OCI-LY3 (cell line): ENCODE results near the gene CYP27A1.

Experiments
- H2AFZ ChIP-seq: fragments of 200-600, 300-600 bp; shearing (Covaris generic); 2 replicates; pipeline ENCODE4 v1.6.0; 2014; ENCODE audit warnings: antibody characterized with exemption, low read depth, low read length
- H3K27ac ChIP-seq: fragments of 200-600, 300-600 bp; sonication (generic); 2 replicates; pipeline ENCODE4 v1.5.1; 2014; ENCODE audit warnings: mild to moderate bottlenecking, low read length, moderate library complexity, mixed read lengths
- H3K27me3 ChIP-seq: fragments of 200-600, 300-600 bp; sonication (generic); 2 replicates; pipeline ENCODE4 v1.6.1; 2014; ENCODE audit warnings: low read depth, low read length, mixed read lengths
- H3K36me3 ChIP-seq: fragments of 200-600, 300-600 bp; sonication (generic); replicated peaks from 2 replicates; pipeline ENCODE3; 2014; ENCODE audit warnings: low read depth, low read length, mixed read lengths
- H3K4me1 ChIP-seq: fragments of 300-600, 200-600 bp; sonication (generic); 2 replicates; pipeline ENCODE4 v1.6.1; 2014; ENCODE audit warnings: low read length, mixed read lengths
- H3K4me2 ChIP-seq: fragments of 200-600, 300-600 bp; sonication (generic); 2 replicates; pipeline ENCODE4 v1.6.1; 2014; ENCODE audit warnings: low read length, mixed read lengths
- H3K4me3 ChIP-seq: fragments of 300-600, 200-600 bp; sonication (generic); 2 replicates; pipeline ENCODE4 v1.5.1; 2014; ENCODE audit warnings: antibody characterized with exemption, mild to moderate bottlenecking, low read length, moderate library complexity
- H3K79me2 ChIP-seq: fragments of 300-600, 200-600 bp; shearing (Covaris generic); 2 replicates; pipeline ENCODE4 v1.6.1; 2014; ENCODE audit warnings: mild to moderate bottlenecking, low read length, mixed read lengths
- H3K9ac ChIP-seq: fragments of 300-600, 200-600 bp; shearing (Covaris generic); 2 replicates; pipeline ENCODE4 v1.6.0; 2014; ENCODE audit warnings: mild to moderate bottlenecking, low read length, moderate library complexity
- H3K9me3 ChIP-seq: fragments of 200-600, 300-600 bp; shearing (Covaris generic); 2 replicates; pipeline ENCODE4 v1.6.1; 2014; ENCODE audit warnings: low read length, mixed read lengths; ENCODE audit not compliant: insufficient read depth
- H4K20me1 ChIP-seq: fragments of 200-600, 300-600 bp; sonication (generic); 2 replicates; pipeline ENCODE4 v1.6.1; 2016; ENCODE audit warnings: low read length, mixed read lengths; ENCODE audit not compliant: insufficient read depth
- EZH2phosphoT487 ChIP-seq: fragments of 200-600 bp; shearing (Covaris generic); IDR thresholded peaks from 2 replicates; pipeline ENCODE4 v1.6.1; 2018; ENCODE audit warnings: antibody characterized with exemption, mixed run types, low read depth
- TF ChIP-seq, protein P1 (sequence below): fragments of 200-600, 300-600 bp; sonication (generic); IDR thresholded peaks from 2 replicates; pipeline ENCODE4 v1.5.1; 2014; ENCODE audit warnings: antibody characterized with exemption, low read length, low read depth

CYP27A1 gene

DNA sequence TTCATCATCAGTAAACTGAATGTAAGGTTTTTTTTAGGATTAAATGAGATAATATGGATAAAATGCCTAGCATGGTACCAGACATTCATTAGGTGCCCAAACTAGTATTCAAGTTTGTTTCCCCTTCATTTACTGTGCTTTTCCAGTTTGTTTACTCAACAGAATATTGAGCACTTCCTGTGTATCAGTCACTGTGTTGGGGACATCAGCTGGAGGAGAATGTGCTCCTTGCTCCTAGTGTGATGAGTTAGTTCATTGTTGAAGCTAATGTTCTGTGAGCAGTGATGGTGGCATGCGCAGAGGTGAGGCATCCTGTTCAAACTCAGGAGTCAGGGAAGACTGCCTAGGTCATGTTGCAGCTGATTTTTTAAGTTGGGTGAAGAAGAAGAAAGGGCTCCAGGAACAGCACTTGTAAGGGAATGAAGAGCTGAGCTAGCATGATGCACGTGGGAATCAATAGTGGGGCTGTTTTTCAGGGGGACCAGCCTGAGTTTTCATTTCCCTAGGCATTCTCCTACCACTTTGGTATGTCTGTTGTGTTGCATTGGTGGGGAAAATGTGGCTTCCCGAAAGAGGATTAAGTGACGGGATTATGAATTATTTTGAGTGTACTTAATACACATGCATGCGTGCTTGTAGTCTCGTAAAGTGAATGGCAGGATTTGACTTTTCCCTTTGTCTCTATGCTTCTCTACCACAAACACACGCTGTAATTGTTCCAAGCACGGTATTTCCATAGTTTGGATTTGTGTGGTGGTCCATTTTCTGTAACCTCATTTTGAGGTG lies 47.6 kb upstream of the CYP27A1 start:
- Histone ChIP-seq H3K4me2 (no peak overlapping the region), H3K27me3 (no peaks in the 10 kb centered on the region), H3K9me3 (no peaks in the 10 kb centered on the region), H3K36me3 (peaks cover 7% of the 10 kb centered on the region), H3K27ac (no peak overlapping the region), H4K20me1 (peaks cover 4% of the 10 kb centered on the region; the same call in 1 of the 2 replicates), H3K4me1 (peaks cover 3% of the 10 kb centered on the region; the same call in 1 of the 2 replicates), H3K79me2 (peaks cover 20% of the 10 kb centered on the region), H3K4me3 (no peak overlapping the region), H3K9ac (no peak overlapping the region), H2AFZ (no peak overlapping the region)
- TF ChIP-seq EZH2phosphoT487, result no peak
- TF ChIP-seq, protein P1, sequence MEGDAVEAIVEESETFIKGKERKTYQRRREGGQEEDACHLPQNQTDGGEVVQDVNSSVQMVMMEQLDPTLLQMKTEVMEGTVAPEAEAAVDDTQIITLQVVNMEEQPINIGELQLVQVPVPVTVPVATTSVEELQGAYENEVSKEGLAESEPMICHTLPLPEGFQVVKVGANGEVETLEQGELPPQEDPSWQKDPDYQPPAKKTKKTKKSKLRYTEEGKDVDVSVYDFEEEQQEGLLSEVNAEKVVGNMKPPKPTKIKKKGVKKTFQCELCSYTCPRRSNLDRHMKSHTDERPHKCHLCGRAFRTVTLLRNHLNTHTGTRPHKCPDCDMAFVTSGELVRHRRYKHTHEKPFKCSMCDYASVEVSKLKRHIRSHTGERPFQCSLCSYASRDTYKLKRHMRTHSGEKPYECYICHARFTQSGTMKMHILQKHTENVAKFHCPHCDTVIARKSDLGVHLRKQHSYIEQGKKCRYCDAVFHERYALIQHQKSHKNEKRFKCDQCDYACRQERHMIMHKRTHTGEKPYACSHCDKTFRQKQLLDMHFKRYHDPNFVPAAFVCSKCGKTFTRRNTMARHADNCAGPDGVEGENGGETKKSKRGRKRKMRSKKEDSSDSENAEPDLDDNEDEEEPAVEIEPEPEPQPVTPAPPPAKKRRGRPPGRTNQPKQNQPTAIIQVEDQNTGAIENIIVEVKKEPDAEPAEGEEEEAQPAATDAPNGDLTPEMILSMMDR, result no peak

DNA sequence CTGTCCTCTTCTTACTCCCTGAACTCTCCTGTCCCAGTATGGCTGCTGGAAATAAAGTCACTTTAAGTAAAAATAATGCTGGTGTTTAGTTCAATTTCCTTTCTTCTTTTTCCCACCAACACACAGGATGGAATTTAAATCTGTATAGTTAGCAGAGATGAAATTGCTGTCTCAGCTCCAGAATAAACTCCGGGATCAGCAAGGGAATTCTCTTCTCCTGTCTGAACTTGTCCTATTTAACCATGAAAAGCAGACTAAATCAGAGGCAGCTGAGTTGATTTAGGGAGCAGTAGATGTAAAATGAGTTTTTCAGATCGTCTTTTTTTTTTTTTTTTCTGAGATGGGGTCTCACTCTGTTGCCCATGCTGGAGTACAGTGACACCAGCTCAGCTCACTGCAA lies 45.4 kb upstream of the CYP27A1 start:
- H3K27ac ChIP-seq, result no peak overlapping the region
- no peaks in the 10 kb centered on the region for H3K9me3 ChIP-seq
- peaks cover 4% of the 10 kb centered on the region; the same call in 1 of the 2 replicates for H4K20me1 ChIP-seq
- no peak overlapping the region for H3K4me3 ChIP-seq
- peaks cover 3% of the 10 kb centered on the region; the same call in 1 of the 2 replicates for H3K4me1 ChIP-seq
- no peak overlapping the region for H2AFZ ChIP-seq
- TF ChIP-seq, protein P1, result no peak
- TF ChIP-seq EZH2phosphoT487, result no peak
- no peak overlapping the region for H3K9ac ChIP-seq
- H3K4me2 ChIP-seq, result no peak overlapping the region
- peaks cover 20% of the 10 kb centered on the region for H3K79me2 ChIP-seq
- no peaks in the 10 kb centered on the region for H3K27me3 ChIP-seq
- H3K36me3 ChIP-seq, result peaks cover 7% of the 10 kb centered on the region

DNA sequence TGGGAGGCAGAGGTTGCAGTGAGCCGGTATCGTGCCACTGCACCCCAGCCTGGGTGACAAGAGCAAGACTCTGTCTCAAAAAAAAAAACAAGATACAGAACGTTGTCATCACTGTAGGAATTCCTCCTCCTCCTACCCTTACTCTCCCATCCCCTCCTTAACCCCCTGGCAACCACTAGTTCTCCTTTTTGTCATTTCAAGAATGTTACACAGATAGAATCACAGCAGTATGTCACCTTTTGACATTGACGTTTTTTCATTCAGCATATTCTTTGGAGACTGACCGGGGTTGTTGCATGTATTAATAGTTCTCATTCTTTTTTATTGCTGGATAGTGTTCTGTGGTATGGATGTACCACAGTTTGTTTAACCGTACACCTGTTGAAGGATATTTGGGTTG lies 38.9 kb upstream of the CYP27A1 start:
- peaks cover 32% of the 10 kb centered on the region for H3K4me1 ChIP-seq
- H3K9ac ChIP-seq, result no peak overlapping the region
- H2AFZ ChIP-seq, result no peak overlapping the region
- no peak overlapping the region for H3K27ac ChIP-seq
- no peaks in the 10 kb centered on the region for H3K27me3 ChIP-seq
- peaks cover 22% of the 10 kb centered on the region for H3K36me3 ChIP-seq
- H3K4me2 ChIP-seq, result peak overlapping the region; percentile 63
- no peaks in the 10 kb centered on the region for H3K9me3 ChIP-seq
- no peaks in the 10 kb centered on the region for H3K79me2 ChIP-seq
- H4K20me1 ChIP-seq, result peaks cover 8% of the 10 kb centered on the region
- TF ChIP-seq, protein P1, result no peak
- no peak for TF ChIP-seq EZH2phosphoT487
- peak overlapping the region; percentile 31; the same call in 1 of the 2 replicates for H3K4me3 ChIP-seq

DNA sequence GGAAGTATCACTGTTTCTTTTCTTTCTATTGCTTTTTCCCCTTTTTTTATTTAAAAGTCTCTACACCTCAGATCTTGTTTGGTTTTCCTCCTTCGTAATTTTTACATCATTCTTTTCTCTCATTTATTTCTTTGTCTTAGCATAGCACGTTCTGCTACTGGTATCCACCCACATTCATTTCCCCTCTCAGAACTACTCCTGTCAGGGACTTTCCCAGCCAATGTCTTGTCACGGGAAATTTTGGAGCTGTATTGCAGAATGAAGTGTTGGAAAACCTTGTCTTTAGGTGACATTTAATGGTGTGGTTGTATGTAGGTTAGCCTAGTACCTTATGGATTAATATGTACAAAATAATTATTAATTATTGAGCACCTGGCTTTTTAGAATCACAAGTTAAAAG lies 37.3 kb upstream of the CYP27A1 start:
- no peak overlapping the region for H3K9ac ChIP-seq
- H3K4me2 ChIP-seq, result no peak overlapping the region
- H3K27me3 ChIP-seq, result no peaks in the 10 kb centered on the region
- H3K4me1 ChIP-seq, result peaks cover 32% of the 10 kb centered on the region
- H3K27ac ChIP-seq, result no peak overlapping the region
- H4K20me1 ChIP-seq, result peaks cover 8% of the 10 kb centered on the region
- no peak overlapping the region for H2AFZ ChIP-seq
- H3K9me3 ChIP-seq, result no peaks in the 10 kb centered on the region
- peaks cover 17% of the 10 kb centered on the region for H3K36me3 ChIP-seq
- H3K79me2 ChIP-seq, result no peaks in the 10 kb centered on the region
- no peak overlapping the region for H3K4me3 ChIP-seq
- TF ChIP-seq, protein P1, result no peak
- no peak for TF ChIP-seq EZH2phosphoT487
